Neural cell (in vitro differentiated cells): ENCODE results near the gene CISH.
A peak's percentile ranks its signal among the peaks of the same experiment; 100 is the strongest.

ENCODE experiments used
- EP300 ChIP-seq: fragments of 450-650 bp; conservative IDR thresholded peaks from 2 replicates; pipeline ENCODE4 v1.6.1; 2014; ENCODE audit warnings: antibody characterized with exemption, mild to moderate bottlenecking, moderate library complexity; ENCODE audit not compliant: poor library complexity, severe bottlenecking
- EZH2 ChIP-seq: fragments of 200-600, 300-800 bp; shearing (Covaris generic), sonication (generic); IDR thresholded peaks from 2 replicates; pipeline ENCODE4 v1.6.1; 2014; ENCODE audit warnings: antibody characterized with exemption, low read length, borderline replicate concordance, mild to moderate bottlenecking; ENCODE audit not compliant: insufficient read depth, poor library complexity, severe bottlenecking
- MXI1 ChIP-seq: fragments of 450-650 bp; conservative IDR thresholded peaks from 2 replicates; pipeline ENCODE4 v1.6.1; 2014; ENCODE audit warnings: antibody characterized with exemption, mild to moderate bottlenecking; ENCODE audit not compliant: poor library complexity, severe bottlenecking
- TAF1 ChIP-seq: IDR thresholded peaks from 2 replicates; pipeline ENCODE4 v1.6.1; 2012; ENCODE audit warnings: low read depth
- TF ChIP-seq, protein P1 (sequence below): fragments of 450-650 bp; IDR thresholded peaks from 2 replicates; pipeline ENCODE4 v1.5.1; 2014; ENCODE audit warnings: antibody characterized with exemption, mild to moderate bottlenecking, moderate library complexity; ENCODE audit not compliant: poor library complexity, severe bottlenecking

- peak; percentile 74 for TF ChIP-seq EP300
- TF ChIP-seq, protein P1, sequence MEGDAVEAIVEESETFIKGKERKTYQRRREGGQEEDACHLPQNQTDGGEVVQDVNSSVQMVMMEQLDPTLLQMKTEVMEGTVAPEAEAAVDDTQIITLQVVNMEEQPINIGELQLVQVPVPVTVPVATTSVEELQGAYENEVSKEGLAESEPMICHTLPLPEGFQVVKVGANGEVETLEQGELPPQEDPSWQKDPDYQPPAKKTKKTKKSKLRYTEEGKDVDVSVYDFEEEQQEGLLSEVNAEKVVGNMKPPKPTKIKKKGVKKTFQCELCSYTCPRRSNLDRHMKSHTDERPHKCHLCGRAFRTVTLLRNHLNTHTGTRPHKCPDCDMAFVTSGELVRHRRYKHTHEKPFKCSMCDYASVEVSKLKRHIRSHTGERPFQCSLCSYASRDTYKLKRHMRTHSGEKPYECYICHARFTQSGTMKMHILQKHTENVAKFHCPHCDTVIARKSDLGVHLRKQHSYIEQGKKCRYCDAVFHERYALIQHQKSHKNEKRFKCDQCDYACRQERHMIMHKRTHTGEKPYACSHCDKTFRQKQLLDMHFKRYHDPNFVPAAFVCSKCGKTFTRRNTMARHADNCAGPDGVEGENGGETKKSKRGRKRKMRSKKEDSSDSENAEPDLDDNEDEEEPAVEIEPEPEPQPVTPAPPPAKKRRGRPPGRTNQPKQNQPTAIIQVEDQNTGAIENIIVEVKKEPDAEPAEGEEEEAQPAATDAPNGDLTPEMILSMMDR: peak; percentile 12
- TF ChIP-seq MXI1: peak; percentile 83
- no peak for TF ChIP-seq EZH2
- peak; percentile 72 for TF ChIP-seq TAF1
Measured at GRCh38 chr3:50568947-50569749, 42.4 kb downstream of the CISH start, which contains the start of gene HEMK1.
